Central memory CD8-positive, alpha-beta T cell (primary cell): ENCODE results near the gene CHDH.

ENCODE experiments used
- ATAC-seq: fragments of 150-1000 bp; cut with Tn5 transposase; replicated peaks from 2 replicates; pipeline ENCODE4 v1.10.0; 2022; ENCODE audit warnings: mild to moderate bottlenecking, moderate FRiP score, moderate number of reproducible peaks; ENCODE audit not compliant: poor library complexity, severe bottlenecking; ENCODE audit errors: extremely low read depth
- DNase-seq, 2 donors: peaks; one replicate each; pipeline ENCODE4 v3.0.0; 2021; ENCODE audit warnings: low spot score in 2 of 2
- H3K27ac Mint-ChIP-seq: one replicate; pipeline ENCODE4 v1.8.0; 2022; ENCODE audit warnings: low read depth, mild to moderate bottlenecking, moderate library complexity, mixed read lengths
- H3K27me3 Mint-ChIP-seq: one replicate; pipeline ENCODE4 v1.8.0; 2022; ENCODE audit warnings: mixed read lengths
- H3K36me3 Mint-ChIP-seq: one replicate; pipeline ENCODE4 v1.8.0; 2022; ENCODE audit warnings: mild to moderate bottlenecking, moderate library complexity, mixed read lengths; ENCODE audit not compliant: insufficient read depth
- H3K4me1 Mint-ChIP-seq: one replicate; pipeline ENCODE4 v1.8.0; 2022; ENCODE audit warnings: mixed read lengths
- H3K4me3 Mint-ChIP-seq: one replicate; pipeline ENCODE4 v1.8.0; 2022; ENCODE audit warnings: mild to moderate bottlenecking, moderate library complexity, mixed read lengths
- H3K9me3 Mint-ChIP-seq: one replicate; pipeline ENCODE4 v1.8.0; 2022; ENCODE audit warnings: mixed read lengths

The CHDH gene

GRCh38 chr3:53818221-53819162, 27.7 kb downstream of the CHDH start:
- Mint-ChIP-seq H3K27me3 (no peaks in the 10 kb centered on the region), H3K27ac (no peak overlapping the region), H3K4me1 (no peaks in the 10 kb centered on the region), H3K4me3 (no peak overlapping the region), H3K36me3 (no peaks in the 10 kb centered on the region), H3K9me3 (no peaks in the 10 kb centered on the region)
- ATAC-seq, result no peak
- DNase-seq, result no peak

GRCh38 chr3:53817809-53818208, 28.4 kb downstream of the CHDH start:
- H3K4me1 Mint-ChIP-seq, result no peaks in the 10 kb centered on the region
- no peak overlapping the region for H3K27ac Mint-ChIP-seq
- ATAC-seq (no peak), DNase-seq (no peak)
- no peaks in the 10 kb centered on the region for H3K9me3 Mint-ChIP-seq
- no peaks in the 10 kb centered on the region for H3K27me3 Mint-ChIP-seq
- H3K4me3 Mint-ChIP-seq, result no peak overlapping the region
- H3K36me3 Mint-ChIP-seq, result no peaks in the 10 kb centered on the region

- no peak for ATAC-seq
- H3K36me3 Mint-ChIP-seq, result peaks cover 1% of the 10 kb centered on the region
- no peaks in the 10 kb centered on the region for H3K9me3 Mint-ChIP-seq
- H3K27me3 Mint-ChIP-seq, result no peaks in the 10 kb centered on the region
- no peak for DNase-seq
- H3K4me1 Mint-ChIP-seq, result no peaks in the 10 kb centered on the region
- H3K27ac Mint-ChIP-seq, result no peak overlapping the region
- H3K4me3 Mint-ChIP-seq, result no peak overlapping the region
Measured at GRCh38 chr3:53817211-53817610, 29.0 kb downstream of the CHDH start.

GRCh38 chr3:53816425-53816824, 29.8 kb downstream of the CHDH start:
- Mint-ChIP-seq H3K9me3 (no peaks in the 10 kb centered on the region), H3K27me3 (no peaks in the 10 kb centered on the region), H3K27ac (no peak overlapping the region), H3K4me3 (no peak overlapping the region), H3K36me3 (peaks cover 1% of the 10 kb centered on the region), H3K4me1 (no peaks in the 10 kb centered on the region)
- no peak for ATAC-seq
- DNase-seq, result no peak

GRCh38 chr3:53815651-53816050, 30.6 kb downstream of the CHDH start:
- H3K9me3 Mint-ChIP-seq, result no peaks in the 10 kb centered on the region
- H3K4me1 Mint-ChIP-seq, result no peaks in the 10 kb centered on the region
- no peaks in the 10 kb centered on the region for H3K27me3 Mint-ChIP-seq
- H3K27ac Mint-ChIP-seq, result no peak overlapping the region
- H3K4me3 Mint-ChIP-seq, result no peak overlapping the region
- no peak for DNase-seq
- H3K36me3 Mint-ChIP-seq, result peaks cover 3% of the 10 kb centered on the region
- ATAC-seq, result no peak

- no peaks in the 10 kb centered on the region for H3K4me1 Mint-ChIP-seq
- H3K4me3 Mint-ChIP-seq, result no peak overlapping the region
- H3K9me3 Mint-ChIP-seq, result no peaks in the 10 kb centered on the region
- peaks cover 3% of the 10 kb centered on the region for H3K36me3 Mint-ChIP-seq
- no peak for ATAC-seq
- H3K27me3 Mint-ChIP-seq, result no peaks in the 10 kb centered on the region
- DNase-seq, result no peak
- H3K27ac Mint-ChIP-seq, result no peak overlapping the region
Measured at GRCh38 chr3:53815067-53815466, 31.2 kb downstream of the CHDH start.

- Mint-ChIP-seq H3K4me1 (no peaks in the 10 kb centered on the region), H3K27me3 (peaks cover 2% of the 10 kb centered on the region), H3K9me3 (no peaks in the 10 kb centered on the region), H3K36me3 (peaks cover 3% of the 10 kb centered on the region), H3K27ac (no peak overlapping the region), H3K4me3 (no peak overlapping the region)
- no peak for ATAC-seq
- no peak for DNase-seq
Measured at GRCh38 chr3:53813876-53814275, 32.3 kb downstream of the CHDH start.

- no peak for DNase-seq
- Mint-ChIP-seq H3K4me1 (no peaks in the 10 kb centered on the region), H3K36me3 (peaks cover 3% of the 10 kb centered on the region), H3K4me3 (no peak overlapping the region), H3K9me3 (no peaks in the 10 kb centered on the region), H3K27me3 (peaks cover 8% of the 10 kb centered on the region), H3K27ac (no peak overlapping the region)
- ATAC-seq, result no peak
Measured at GRCh38 chr3:53813229-53813628, 33.0 kb downstream of the CHDH start.

GRCh38 chr3:53812434-53812833, 33.8 kb downstream of the CHDH start:
- Mint-ChIP-seq H3K4me1 (no peaks in the 10 kb centered on the region), H3K27me3 (peaks cover 15% of the 10 kb centered on the region), H3K9me3 (no peaks in the 10 kb centered on the region), H3K27ac (no peak overlapping the region), H3K36me3 (peaks cover 3% of the 10 kb centered on the region), H3K4me3 (no peak overlapping the region)
- ATAC-seq, result no peak
- no peak for DNase-seq

GRCh38 chr3:53811143-53811927, 34.9 kb downstream of the CHDH start:
- H3K9me3 Mint-ChIP-seq, result no peaks in the 10 kb centered on the region
- DNase-seq (no peak), ATAC-seq (no peak)
- H3K27me3 Mint-ChIP-seq, result peaks cover 26% of the 10 kb centered on the region
- no peaks in the 10 kb centered on the region for H3K4me1 Mint-ChIP-seq
- H3K4me3 Mint-ChIP-seq, result no peak overlapping the region
- H3K36me3 Mint-ChIP-seq, result peaks cover 3% of the 10 kb centered on the region
- no peak overlapping the region for H3K27ac Mint-ChIP-seq

GRCh38 chr3:53809764-53810400, 36.3 kb downstream of the CHDH start:
- H3K4me1 Mint-ChIP-seq, result no peaks in the 10 kb centered on the region
- no peak overlapping the region for H3K27ac Mint-ChIP-seq
- H3K36me3 Mint-ChIP-seq, result peaks cover 3% of the 10 kb centered on the region
- no peaks in the 10 kb centered on the region for H3K9me3 Mint-ChIP-seq
- no peak for DNase-seq
- no peak overlapping the region for H3K4me3 Mint-ChIP-seq
- no peak for ATAC-seq
- peaks cover 32% of the 10 kb centered on the region for H3K27me3 Mint-ChIP-seq

GRCh38 chr3:53809267-53809666, 37.0 kb downstream of the CHDH start:
- Mint-ChIP-seq H3K27ac (no peak overlapping the region), H3K9me3 (no peaks in the 10 kb centered on the region), H3K27me3 (peaks cover 36% of the 10 kb centered on the region), H3K36me3 (peaks cover 3% of the 10 kb centered on the region), H3K4me1 (no peaks in the 10 kb centered on the region), H3K4me3 (no peak overlapping the region)
- ATAC-seq (no peak), DNase-seq (no peak)
